AG20443 (cell line): ENCODE measurements around the gene SCN7A.
A peak's percentile ranks its signal among the peaks of the same experiment; 100 is the strongest.
"Not testable (repeated sequence)": the region's sequence is repeated elsewhere in the genome, so short reads cannot be mapped to it uniquely, and the experiment has no call there.

Experiments
- DNase-seq: peaks from one replicate; pipeline ENCODE4 v3.0.0; 2012; ENCODE audit warnings: low spot score, mixed read lengths

The SCN7A gene

DNA sequence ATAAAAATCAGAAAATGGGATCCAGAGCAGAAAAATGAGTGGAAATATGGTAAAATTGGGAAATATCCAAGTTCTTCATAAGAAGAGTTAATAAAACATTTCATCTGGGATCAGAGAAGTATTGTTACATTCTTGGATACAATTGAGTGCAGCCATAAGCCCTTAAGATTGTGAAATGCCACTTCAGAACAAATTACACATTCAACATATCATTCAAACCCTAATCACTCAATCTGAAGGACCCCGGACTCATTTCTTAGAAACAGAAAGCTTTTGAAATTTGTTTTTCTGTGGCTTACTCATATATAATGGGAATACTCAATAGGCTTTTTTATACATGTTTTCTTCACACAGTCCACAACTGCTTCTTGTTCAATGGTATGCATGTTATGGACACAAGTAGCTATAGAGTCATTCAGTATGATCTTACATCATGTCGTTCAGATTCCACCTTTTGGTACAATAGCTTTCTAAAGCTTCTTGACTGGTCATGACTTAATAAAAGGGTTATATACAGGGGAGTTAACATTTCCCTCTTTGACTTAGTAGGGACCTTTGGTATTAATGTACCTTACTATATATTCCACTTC lies 39.9 kb downstream of the SCN7A start:
- no peak for DNase-seq

DNA sequence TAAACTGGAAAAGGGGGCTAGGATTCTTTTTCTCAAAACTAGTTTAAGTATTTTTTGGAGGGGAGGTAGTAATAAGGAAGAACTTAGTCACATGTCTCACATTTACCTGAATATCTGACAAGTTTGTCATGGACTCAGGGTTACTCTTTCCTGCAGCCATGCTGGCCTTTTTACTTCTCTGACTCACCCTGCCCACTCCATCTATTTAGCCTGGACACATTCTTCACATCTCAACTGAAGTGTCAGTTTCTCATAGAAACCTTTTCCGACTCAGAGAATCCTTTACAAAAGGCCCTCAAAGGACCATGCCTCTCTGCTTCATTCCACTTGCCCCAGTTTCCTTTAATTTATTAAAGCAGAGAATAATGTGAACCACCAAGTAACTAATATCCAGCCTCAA lies 42.6 kb downstream of the SCN7A start:
- DNase-seq, result no peak

DNA sequence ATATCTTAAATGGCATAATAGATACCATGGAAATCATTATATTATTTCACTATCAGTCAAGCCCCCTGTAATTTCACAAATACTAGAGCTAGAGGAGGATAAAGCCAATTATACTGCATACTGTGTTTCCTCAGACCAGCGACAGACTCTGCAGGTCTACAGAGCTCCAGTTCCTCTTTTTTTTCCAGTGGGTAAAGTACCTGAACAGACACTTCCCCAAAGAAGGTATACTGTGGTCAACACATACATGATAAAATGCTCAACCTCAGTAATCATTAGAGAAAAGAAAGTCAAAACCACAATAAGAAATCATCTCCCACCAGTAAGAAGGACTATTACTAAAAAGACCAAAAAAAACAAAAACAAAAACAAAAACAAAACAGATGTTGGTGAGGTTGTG lies 44.6 kb downstream of the SCN7A start:
- DNase-seq, result no peak

DNA sequence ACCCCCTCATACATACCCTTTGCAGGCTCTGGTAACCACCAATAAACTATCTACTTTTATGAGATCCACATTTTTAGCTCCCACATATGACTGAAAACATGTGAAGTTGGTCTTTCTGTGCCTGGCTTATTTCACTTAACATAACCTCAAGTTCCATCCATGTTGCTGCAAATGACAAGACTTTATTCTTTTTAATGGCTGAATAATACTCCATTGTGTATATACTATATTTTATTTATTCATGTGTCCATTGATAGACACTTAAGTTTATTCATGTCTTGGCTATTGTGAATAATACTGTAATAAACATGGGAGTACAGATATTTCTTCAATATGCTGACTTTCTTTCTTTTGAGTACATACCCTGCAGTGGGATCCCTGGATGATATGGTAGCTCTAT lies 45.9 kb downstream of the SCN7A start:
- DNase-seq, result no peak

DNA sequence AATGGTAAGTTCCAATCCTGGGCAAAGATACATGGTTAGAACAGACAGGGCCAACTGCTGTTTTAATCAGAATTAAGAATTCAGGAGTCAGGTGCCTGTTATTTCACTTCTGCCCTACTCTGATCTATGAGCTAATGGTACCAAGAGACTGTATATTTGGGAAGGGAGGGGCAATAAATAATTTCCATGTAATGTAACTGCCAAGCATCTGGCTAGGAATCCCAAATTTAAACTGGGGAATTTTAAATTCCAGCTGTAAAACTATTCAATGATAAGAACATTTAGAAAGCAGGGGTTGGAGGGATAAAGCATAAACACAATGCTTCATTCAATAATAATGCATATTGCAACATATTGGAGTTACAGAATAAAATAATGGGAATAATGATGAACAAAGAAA lies 49.7 kb downstream of the SCN7A start:
- no peak for DNase-seq

DNA sequence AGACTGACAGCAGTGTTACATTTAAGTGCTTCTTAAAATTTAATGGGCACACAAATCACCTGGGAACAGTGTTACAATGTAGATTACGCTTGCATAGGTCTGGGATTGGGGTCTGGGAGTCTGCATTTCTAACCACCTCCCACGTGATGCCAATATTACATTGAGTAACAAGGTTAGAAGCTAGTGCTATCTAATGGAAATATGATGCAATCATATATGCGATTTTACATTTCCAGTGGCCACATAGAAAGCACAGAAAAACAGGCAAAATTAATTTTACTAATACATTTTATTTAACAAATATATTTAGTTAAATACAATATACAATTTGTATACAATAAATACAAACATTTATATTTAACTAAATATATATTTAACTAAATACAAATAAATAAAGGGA lies 53.7 kb downstream of the SCN7A start:
- no peak for DNase-seq

DNA sequence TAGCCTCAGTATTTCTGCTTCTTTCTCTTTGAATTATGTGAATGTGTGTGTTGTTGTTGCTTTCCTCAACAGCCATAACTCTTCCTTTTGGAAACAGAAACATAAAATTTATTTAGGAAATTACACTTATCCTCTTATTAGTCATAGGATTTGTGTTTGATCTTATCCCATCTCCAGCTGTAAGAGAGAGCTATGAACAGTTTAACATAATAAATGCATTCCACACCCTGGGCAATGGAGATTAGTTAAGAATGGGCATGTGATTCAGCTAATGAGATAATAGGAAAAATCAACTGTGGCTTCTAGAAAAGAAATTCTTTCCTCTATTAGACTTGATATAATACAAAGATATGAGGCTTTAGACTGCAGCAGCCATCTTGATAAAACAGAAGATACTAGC lies 55.0 kb downstream of the SCN7A start:
- DNase-seq, result no peak

DNA sequence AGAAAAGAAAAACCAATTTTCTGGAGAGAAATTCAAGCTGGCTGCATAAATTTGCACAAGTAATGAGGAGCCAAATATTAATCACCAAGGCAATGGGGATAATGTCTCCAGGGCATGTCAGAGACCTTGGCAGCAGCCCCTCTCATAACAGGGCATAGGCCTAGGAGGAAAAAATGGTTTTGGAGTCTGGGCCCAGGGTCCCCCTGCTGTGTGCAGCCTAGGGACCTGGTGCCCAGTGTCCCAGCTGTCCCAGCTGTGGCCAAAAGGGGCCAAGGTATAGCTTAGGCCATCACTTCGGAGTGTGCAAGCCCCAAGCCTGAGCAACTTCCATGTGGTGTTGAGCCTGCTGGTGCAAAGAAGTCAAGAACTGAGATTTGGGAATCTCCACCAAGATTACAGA lies 57.1 kb downstream of the SCN7A start:
- DNase-seq, result no peak

DNA sequence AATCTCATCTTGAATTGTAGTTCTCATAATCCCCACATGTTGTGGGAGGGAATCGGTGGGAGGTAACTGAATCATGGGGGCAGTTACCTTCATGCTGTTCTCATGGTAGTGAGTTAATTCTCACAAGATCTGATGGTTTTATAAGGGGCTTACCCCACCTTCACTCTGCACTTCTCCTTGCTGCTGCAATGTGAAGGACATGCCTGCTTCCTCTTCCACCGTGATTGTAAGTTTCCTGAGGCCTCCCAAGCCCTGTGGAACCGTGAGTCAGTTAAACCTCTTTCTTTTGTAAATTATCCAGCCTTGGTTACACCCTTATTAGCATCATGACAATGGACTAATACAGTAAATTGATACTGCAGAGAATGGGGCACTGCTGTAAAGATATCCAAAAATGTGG lies 57.9 kb downstream of the SCN7A start:
- DNase-seq, result no peak

DNA sequence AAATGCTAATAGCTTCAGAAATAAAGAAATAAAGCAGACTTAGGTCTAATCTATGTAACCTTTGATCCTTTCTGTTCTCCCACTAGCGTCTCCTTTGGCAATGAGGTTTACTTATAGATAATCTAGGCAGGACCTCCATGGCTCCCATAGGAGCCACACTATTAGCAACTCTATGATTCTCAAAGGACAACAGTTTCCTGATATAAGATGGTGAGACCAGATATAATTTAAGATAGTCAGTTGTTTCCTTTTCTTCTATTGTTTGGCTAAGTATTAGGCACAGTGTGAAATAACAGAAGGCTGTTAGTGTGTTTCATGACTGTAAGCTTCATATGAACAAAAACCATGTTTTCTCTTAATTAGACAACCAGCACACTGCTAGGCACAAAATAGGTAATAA lies 59.6 kb downstream of the SCN7A start:
- DNase-seq, result no peak

DNA sequence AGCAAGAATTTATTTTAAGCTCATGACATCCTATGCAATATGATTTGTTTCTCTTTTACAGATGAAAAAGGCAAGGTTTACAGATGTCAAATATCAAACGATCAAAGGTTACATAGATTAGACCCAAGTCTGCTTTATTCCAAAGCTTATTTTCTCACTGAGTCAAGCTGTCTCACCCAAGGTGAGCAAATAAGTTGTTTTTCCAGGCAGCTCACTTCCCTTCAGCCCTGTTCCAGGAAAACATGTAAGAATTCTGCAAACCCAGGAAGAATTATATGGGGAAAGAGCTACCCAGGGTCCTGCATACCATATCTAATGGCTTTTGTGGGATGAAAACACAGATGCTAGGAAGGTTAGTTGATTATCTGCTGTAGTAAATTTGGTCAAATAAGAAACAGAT lies 60.6 kb downstream of the SCN7A start:
- no peak for DNase-seq

DNA sequence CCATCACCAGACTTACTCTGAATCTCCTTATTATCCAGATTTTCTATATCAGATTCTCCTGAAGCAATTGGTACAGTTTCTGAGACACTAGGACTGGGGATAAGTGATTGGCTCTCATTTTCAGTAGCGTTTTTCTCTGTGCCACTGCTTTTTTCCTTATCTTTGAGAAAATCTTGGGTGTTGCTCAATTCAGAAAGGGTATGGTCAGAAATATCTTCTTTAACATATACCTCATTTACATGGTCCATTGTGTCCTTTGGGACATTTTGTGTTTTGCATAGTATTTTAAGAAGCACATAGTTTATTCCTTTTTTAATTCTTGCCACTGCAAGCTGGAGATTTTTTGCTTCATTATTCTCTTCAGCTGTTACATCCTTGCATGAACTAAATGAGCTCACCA lies 61.7 kb downstream of the SCN7A start:
- DNase-seq, result no peak

DNA sequence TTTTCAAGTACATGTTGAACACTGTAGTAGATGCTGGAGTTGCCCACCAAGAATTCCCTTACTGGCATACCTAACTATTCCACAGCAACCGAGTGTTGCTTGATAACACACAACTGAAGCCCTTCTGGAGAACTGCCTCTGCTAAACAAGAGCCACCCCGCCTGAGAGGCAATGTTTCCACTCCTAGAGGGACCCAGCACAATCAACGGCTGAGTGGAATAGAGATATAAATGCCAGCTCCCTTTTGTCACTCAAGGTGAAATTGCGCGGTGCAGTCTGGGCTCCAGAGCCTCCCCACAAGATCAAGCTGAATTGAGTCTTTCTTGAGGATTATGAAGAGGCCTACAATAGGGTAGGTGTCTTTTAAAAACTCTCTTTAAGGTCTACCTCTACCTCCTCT lies 69.2 kb downstream of the SCN7A start:
- DNase-seq, result no peak

DNA sequence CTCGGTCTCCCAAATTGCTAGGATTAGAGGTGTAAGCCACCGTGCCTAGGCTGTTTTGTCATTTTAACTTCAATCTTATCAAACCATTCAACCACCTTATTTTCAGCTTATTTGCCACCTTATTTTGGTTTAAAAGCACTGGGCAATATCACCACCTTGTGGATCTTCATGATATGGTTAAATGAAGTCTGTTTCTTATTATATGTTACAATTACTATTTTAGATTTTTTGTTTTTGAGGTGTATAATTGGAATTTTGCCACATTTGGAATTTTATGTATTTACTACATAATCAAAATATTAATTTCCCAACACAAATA lies 74.5 kb downstream of the SCN7A start:
- DNase-seq, result peak; percentile 13

DNA sequence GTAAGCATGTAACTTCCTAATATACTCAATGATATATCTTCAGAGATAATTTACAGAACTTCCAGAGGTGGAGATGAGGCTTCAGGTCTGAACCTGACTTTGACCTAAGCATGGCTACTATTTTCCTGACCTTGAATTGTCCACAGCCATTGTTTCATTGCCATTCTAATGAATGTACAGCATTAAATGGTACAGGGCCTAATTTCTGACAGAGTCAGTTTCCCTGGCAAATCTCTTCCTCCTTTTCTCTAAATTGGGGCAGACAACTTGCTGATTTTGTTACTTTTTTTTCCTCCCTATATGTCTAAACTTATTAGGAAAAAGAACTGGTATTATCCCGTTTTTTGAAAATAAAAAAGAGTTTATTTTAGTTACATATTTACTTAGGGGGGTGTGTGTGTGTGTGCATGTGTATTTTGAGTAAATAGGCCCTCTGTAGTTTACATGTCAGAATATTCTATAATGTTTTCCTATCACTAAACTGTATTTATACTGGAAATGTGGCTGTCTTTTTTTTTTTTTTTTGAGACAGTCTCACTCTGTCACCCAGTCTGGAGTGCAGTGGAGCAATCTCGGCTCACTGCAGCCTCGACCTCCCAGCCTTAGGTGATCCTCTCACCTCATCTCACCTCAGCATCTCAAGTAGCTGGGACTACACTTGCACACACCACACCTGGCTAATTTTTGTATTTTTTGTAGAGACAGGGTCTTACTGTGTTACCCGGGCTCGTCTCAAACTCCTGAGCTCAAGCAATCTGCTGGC lies 75.0 kb downstream of the SCN7A start:
- DNase-seq, result no peak

DNA sequence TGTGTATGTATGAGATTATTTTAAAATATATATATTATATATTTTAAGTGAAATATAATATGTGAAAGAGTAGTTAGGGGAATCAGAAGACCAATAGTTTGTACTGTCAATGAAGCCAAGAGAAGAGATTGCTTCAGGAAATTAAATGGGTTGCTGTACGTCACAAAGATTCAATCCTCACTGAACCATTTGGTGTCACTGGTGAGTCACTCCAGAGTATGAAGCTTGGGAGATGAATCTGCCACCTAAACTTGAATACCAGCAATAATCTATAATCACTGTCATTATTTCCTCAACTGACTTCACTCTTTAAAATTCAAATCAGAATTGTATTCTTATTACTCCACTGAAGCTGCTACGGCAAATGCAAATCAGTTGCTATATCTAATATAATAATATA lies 76.4 kb downstream of the SCN7A start:
- peak; percentile 14 for DNase-seq

DNA sequence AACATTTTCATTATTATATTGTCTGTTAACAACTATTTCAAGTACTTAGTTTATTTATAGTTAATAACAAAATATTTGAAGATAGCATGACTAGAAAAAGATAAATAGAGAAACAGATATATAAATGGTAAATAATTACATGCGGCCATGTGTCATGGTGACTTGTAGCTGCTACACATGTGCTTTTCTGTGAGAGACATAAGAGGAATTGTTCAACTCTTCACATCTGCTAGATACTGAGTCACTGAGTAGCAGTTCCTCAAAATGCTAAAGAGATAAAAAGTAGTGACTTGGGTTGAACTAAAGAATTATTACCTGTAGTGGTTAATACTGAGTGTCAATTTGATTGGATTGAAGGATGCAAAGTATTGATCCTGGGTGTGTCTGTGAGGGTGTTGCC lies 80.8 kb downstream of the SCN7A start:
- no peak for DNase-seq

DNA sequence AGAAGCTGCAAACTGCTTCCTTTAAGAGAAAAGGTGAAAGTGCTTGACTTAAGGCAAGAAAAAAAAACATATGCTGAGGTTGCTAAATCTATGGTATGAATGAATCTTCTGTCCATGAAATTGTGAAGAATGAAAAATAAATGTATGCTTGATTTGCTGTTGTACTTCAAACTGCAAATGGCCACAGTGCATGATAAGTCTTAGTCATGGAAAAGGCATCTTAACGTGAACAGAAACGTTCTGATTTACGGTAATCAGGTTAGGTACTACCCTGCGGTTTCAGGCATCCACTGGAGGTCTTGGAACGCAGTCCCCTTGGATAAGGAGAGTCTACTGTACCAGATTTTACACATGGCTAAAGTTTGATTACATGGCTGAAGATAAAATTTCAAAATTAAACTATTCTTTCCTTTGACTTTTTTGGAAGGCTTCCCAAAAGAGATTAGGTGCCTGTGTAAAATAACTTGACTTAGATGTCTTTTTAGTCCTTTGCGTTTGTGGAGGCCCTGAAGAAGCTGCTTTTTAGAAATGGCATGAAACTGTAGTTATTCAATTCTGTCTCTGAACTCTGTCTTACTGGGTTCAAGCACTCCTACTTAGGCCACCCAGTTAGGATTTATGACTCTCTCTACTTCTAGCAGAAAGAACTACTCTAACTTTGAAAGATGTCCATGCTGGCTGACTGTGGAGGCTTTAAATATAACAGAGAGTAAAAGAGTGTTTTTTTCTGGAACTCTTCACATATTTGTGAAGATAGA lies 82.4 kb downstream of the SCN7A start:
- no peak for DNase-seq

DNA sequence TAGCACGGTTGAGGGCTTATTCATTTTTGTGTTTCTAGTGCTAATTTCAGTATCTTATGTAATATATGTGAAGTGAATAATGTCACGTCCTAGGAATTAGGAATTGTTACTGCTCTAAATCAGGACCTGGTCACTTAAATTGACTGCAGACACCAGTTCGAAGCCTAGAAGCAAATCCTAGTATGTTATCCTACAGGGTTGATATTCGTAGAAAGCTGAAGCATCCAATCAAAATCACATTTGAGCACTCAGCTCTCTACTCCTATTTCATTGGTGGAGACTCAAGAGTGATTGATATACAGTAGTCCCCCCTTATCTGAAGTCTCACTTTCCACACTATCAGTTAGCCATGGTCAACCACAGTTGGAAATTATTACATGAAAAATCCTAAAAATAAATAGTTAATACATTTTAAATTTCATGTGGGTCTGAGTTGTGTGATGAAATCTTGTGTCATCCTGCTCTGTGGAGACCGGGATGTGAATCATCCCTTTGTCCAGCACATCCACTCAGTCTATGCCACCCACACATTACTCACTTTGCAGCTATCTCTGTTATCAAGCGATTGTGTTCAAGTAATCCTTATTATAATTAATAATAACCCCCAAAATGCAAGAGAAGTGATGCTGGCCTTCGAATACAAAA lies 83.1 kb downstream of the SCN7A start:
- peak; percentile 59 for DNase-seq

DNA sequence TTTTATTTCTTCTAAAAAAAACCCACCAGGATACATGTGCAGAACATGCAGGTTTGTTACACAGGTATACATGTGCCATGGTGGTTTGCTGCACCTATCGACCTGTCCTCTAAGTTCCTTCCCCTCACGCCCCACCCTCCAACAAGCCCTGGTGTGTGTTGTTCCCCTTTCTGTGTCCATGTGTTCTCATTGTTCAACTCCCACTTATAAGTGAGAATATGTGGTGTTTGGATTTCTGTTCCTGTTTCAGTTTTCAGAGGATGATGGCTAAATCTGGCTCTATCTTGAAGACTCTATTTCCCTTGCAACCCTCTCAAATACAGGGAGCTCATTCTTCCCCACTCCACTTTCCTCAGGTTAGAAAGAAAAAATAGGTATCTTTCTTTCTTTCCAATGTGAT lies 86.3 kb downstream of the SCN7A start:
- DNase-seq, result not testable (repeated sequence)

DNA sequence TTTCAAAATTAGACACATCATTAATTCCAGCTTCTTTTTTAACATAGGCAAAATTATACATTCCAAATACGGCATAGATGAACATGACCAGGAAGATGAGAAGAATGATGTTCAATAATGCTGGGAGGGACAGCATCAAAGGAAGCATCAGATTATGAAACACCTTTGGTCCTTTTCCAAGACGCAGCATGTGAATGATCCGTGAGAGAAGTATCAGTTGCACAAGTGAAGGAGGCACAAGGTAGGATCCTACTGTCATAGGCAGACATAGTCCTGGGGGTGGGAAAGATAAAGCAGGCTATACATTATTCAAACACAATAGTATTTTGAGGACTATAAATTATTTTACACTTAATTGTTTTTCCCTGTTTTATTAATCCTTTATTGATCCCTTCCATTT lies 87.7 kb downstream of the SCN7A start:
- DNase-seq, result no peak

DNA sequence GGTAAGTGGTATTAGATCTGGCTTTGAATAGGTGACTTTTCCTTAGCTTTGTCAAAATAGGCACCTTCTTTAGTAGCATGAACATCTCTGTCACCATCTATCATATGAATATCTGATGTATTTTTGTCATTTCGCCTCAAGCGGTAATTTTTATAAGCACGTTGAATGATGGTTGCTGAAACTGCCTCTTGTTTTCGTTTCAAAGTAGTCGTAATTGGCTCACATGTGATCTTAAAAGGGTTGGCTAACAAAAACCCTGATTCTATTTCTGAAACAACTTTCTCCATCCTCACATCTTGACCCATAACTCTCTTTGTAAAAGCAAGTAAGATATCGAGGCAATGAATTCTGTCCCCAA lies 88.5 kb downstream of the SCN7A start:
- DNase-seq, result no peak
